ENCODE measurements around the gene IL22RA1.

DNA sequence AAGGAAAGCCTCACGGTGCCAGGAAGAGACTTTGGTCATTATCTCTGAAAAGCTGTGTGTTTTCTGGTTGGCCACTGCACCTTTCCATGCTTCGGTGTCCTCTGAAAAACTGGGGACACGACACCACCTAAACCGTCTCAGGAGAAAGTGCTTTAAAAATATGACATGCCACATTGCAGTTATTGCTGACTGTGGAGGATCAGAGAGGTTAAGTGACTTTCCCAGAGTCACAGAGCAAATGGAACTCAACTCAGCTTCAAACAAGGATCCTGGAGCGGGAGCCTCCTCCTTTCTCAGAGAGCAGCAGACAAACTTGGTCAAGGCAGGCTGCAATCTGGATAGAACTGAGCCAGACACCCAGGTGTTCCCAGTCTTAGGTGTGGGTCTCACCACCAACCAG, 44.8 kb downstream of the IL22RA1 start:
- no peak for TF ChIP-seq EZH2phosphoT487 (IDR thresholded peaks at IDR 0.05; ENCODE audit: borderline replicate concordance, low read depth, low read length)
- TF ChIP-seq, protein P1, sequence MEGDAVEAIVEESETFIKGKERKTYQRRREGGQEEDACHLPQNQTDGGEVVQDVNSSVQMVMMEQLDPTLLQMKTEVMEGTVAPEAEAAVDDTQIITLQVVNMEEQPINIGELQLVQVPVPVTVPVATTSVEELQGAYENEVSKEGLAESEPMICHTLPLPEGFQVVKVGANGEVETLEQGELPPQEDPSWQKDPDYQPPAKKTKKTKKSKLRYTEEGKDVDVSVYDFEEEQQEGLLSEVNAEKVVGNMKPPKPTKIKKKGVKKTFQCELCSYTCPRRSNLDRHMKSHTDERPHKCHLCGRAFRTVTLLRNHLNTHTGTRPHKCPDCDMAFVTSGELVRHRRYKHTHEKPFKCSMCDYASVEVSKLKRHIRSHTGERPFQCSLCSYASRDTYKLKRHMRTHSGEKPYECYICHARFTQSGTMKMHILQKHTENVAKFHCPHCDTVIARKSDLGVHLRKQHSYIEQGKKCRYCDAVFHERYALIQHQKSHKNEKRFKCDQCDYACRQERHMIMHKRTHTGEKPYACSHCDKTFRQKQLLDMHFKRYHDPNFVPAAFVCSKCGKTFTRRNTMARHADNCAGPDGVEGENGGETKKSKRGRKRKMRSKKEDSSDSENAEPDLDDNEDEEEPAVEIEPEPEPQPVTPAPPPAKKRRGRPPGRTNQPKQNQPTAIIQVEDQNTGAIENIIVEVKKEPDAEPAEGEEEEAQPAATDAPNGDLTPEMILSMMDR (conservative IDR thresholded peaks at IDR 0.05; ENCODE audit: low read length), result no peak
